H9 (cell line): ENCODE data around the gene SMS. TPM values are rescaled to one million over a fixed set of nuclear protein-coding genes. Genes with fewer than 3 reads are reported as not detected.

Experiments
- DNase-seq: peaks from one replicate; pipeline ENCODE4 v3.0.0-alpha.2; 2017
- H2AFZ ChIP-seq: one replicate; pipeline ENCODE4 v1.6.1; 2013; ENCODE audit warnings: mild to moderate bottlenecking, low read length, control low read depth, moderate library complexity
- H2AK5ac ChIP-seq: 2 replicates; pipeline ENCODE4 v1.6.1; 2013; ENCODE audit warnings: low read length, control low read depth, mixed read lengths; ENCODE audit not compliant: insufficient read length
- H2BK120ac ChIP-seq: one replicate; pipeline ENCODE4 v1.6.1; 2013; ENCODE audit warnings: low read depth, mild to moderate bottlenecking, low read length, control low read depth, inconsistent platforms; ENCODE audit not compliant: poor library complexity, severe bottlenecking
- H2BK12ac ChIP-seq: 2 replicates; pipeline ENCODE4 v1.6.1; 2013; ENCODE audit warnings: low read length, control low read depth, mixed read lengths, low read depth; ENCODE audit not compliant: insufficient read length
- H2BK15ac ChIP-seq: 2 replicates; pipeline ENCODE4 v1.6.1; 2013; ENCODE audit warnings: low read depth, low read length, control low read depth
- H2BK20ac ChIP-seq: one replicate; pipeline ENCODE4 v1.6.1; 2013; ENCODE audit warnings: low read depth, mild to moderate bottlenecking, low read length, control low read depth, inconsistent platforms; ENCODE audit not compliant: poor library complexity, severe bottlenecking
- H2BK5ac ChIP-seq: 2 replicates; pipeline ENCODE4 v1.6.1; 2013; ENCODE audit warnings: low read length, control low read depth, mixed read lengths; ENCODE audit not compliant: insufficient read length
- H3K14ac ChIP-seq: 2 replicates; pipeline ENCODE4 v1.6.1; 2013; ENCODE audit warnings: low read length, control low read depth; ENCODE audit not compliant: insufficient read depth
- H3K18ac ChIP-seq: 2 replicates; pipeline ENCODE4 v1.6.1; 2013; ENCODE audit warnings: low read depth, mild to moderate bottlenecking, mixed read lengths, low read length, control low read depth; ENCODE audit not compliant: insufficient read length
- H3K23ac ChIP-seq: 2 replicates; pipeline ENCODE4 v1.6.1; 2013; ENCODE audit warnings: low read length, control low read depth, mixed read lengths, low read depth; ENCODE audit not compliant: insufficient read length
- H3K23me2 ChIP-seq: 2 replicates; pipeline ENCODE4 v1.6.1; 2013; ENCODE audit warnings: low read depth, mild to moderate bottlenecking, mixed read lengths, low read length, control low read depth; ENCODE audit not compliant: insufficient read length, poor library complexity, severe bottlenecking
- H3K27ac ChIP-seq: 2 replicates; pipeline ENCODE4 v1.5.1; 2013; ENCODE audit warnings: low read length, control low read depth, mixed read lengths, low read depth; ENCODE audit not compliant: insufficient read length
- H3K27me3 ChIP-seq: 2 replicates; pipeline ENCODE4 v1.6.1; 2013; ENCODE audit warnings: low read length, control low read depth, inconsistent platforms; ENCODE audit not compliant: insufficient read depth
- H3K4ac ChIP-seq: 2 replicates; pipeline ENCODE4 v1.6.1; 2013; ENCODE audit warnings: low read depth, mild to moderate bottlenecking, control low read depth, inconsistent platforms, low read length, moderate library complexity
- H3K4me1 ChIP-seq: 2 replicates; pipeline ENCODE4 v1.6.1; 2013; ENCODE audit warnings: low read length, control low read depth, inconsistent platforms; ENCODE audit not compliant: insufficient read depth
- H3K4me2 ChIP-seq: 2 replicates; pipeline ENCODE4 v1.6.1; 2013; ENCODE audit warnings: low read length, control low read depth, mixed read lengths; ENCODE audit not compliant: insufficient read length, insufficient read depth
- H3K56ac ChIP-seq: 2 replicates; pipeline ENCODE4 v1.6.1; 2013; ENCODE audit warnings: low read depth, mild to moderate bottlenecking, mixed read lengths, low read length, control low read depth; ENCODE audit not compliant: insufficient read length
- H3K79me1 ChIP-seq: 2 replicates; pipeline ENCODE4 v1.6.1; 2013; ENCODE audit warnings: low read depth, mild to moderate bottlenecking, moderate library complexity, low read length, control low read depth, inconsistent platforms; ENCODE audit not compliant: insufficient read depth, poor library complexity, severe bottlenecking
- H3K79me2 ChIP-seq: 2 replicates; pipeline ENCODE4 v1.6.1; 2013; ENCODE audit warnings: low read length, control low read depth, inconsistent platforms; ENCODE audit not compliant: insufficient read depth
- H3K9ac ChIP-seq: 2 replicates; pipeline ENCODE4 v1.6.1; 2013; ENCODE audit warnings: low read length, control low read depth, mixed read lengths; ENCODE audit not compliant: insufficient read length; ENCODE audit errors: extremely low read depth
- H3K9me3 ChIP-seq: one replicate; pipeline ENCODE4 v1.6.1; 2013; ENCODE audit warnings: low read depth, low read length, inconsistent platforms; ENCODE audit not compliant: control insufficient read depth
- H3T11ph ChIP-seq: one replicate; pipeline ENCODE4 v1.6.1; 2013; ENCODE audit warnings: mild to moderate bottlenecking, low read length, control low read depth, inconsistent platforms
- H4K20me1 ChIP-seq: one replicate; pipeline ENCODE4 v1.6.1; 2013; ENCODE audit not compliant: control insufficient read depth, insufficient read length, insufficient read depth
- H4K5ac ChIP-seq: 2 replicates; pipeline ENCODE4 v1.6.1; 2013; ENCODE audit warnings: low read depth, mild to moderate bottlenecking, mixed read lengths, low read length, control low read depth; ENCODE audit not compliant: insufficient read length
- H4K8ac ChIP-seq: replicated peaks from 2 replicates; pipeline ENCODE4 v1.6.1; 2013; ENCODE audit warnings: low read length, control low read depth, mixed read lengths, low read depth; ENCODE audit not compliant: insufficient read length
- H4K91ac ChIP-seq: 2 replicates; pipeline ENCODE4 v1.6.1; 2013; ENCODE audit warnings: low read depth, mild to moderate bottlenecking, moderate library complexity, mixed read lengths, low read length, control low read depth; ENCODE audit not compliant: insufficient read length
- H3K27ac Mint-ChIP-seq, 3 experiments: 2 replicates in 2 of 3; 3 replicates in 1 of 3; pipeline ENCODE4 v1.8.0; 2020 to 2021; ENCODE audit warnings: mixed read lengths in 3 of 3, mild to moderate bottlenecking in 1 of 3, moderate library complexity in 1 of 3
- H3K27me3 Mint-ChIP-seq: 2 replicates; pipeline ENCODE4 v1.8.0; 2021; ENCODE audit warnings: low read depth, mild to moderate bottlenecking, moderate library complexity, mixed read lengths
- H3K36me3 Mint-ChIP-seq, 3 experiments: 2 replicates in 2 of 3; 3 replicates in 1 of 3; pipeline ENCODE4 v1.8.0; 2020 to 2021; ENCODE audit warnings: low read depth in 3 of 3, mixed read lengths in 3 of 3; ENCODE audit not compliant: insufficient read depth in 1 of 3
- H3K4me1 Mint-ChIP-seq, 2 experiments: 2 replicates each; pipeline ENCODE4 v1.8.0; 2020; ENCODE audit warnings: mixed read lengths in 2 of 2
- H3K4me3 Mint-ChIP-seq, 2 experiments: 2 replicates in 1 of 2; 3 replicates in 1 of 2; pipeline ENCODE4 v1.8.0; 2020 to 2021; ENCODE audit warnings: mild to moderate bottlenecking in 2 of 2, mixed read lengths in 2 of 2, moderate library complexity in 1 of 2
- H3K9me3 Mint-ChIP-seq, 2 experiments: 2 replicates in 1 of 2; 3 replicates in 1 of 2; pipeline ENCODE4 v1.8.0; 2020; ENCODE audit warnings: mild to moderate bottlenecking in 2 of 2, mixed read lengths in 2 of 2, moderate library complexity in 1 of 2
- WGBS: extraction: QIAGEN DNeasy Blood & Tissue Kit; methylation state at CpG from one replicate; pipeline ENCODE4 v1.1.7; 2013; ENCODE audit warnings: missing lambda C conversion rate, low lambda C conversion rate, mixed read lengths; ENCODE audit not compliant: insufficient read length; ENCODE audit errors: extremely low coverage; 5-methylcytosine and 5-hydroxymethylcytosine counted together
- total RNA-seq: library from RNA; stranded (reverse); gene quantifications from 2 replicates; pipeline ENCODE4 v1.2.1, GENCODE V29; 2021
- TF ChIP-seq, protein P1 (sequence below): fragments of 200-600 bp; sonication (generic); conservative IDR thresholded peaks from 3 replicates; pipeline ENCODE4 v1.8.0; 2021; ENCODE audit warnings: antibody characterized with exemption, mild to moderate bottlenecking

The SMS gene
- total RNA-seq, 1 experiment from 2014 or later: 415 TPM

GRCh38 chrX:21912989-21913388 lies 27.5 kb upstream of the SMS start:
- Histone ChIP-seq H2BK120ac (no peak overlapping the region), H3K9me3 (peaks cover 7% of the 10 kb centered on the region), H3K4me2 (no peak overlapping the region), H3K14ac (no peak overlapping the region), H3K23ac (no peak overlapping the region), H2BK15ac (no peak overlapping the region), H2BK20ac (no peak overlapping the region), H3K27ac (no peak overlapping the region), H2BK12ac (no peak overlapping the region), H4K91ac (no peak overlapping the region), H4K5ac (no peak overlapping the region), H2BK5ac (no peak overlapping the region), H3K4me1 (no peaks in the 10 kb centered on the region), H3K56ac (no peak overlapping the region), H2AFZ (no peak overlapping the region), H4K20me1 (no peaks in the 10 kb centered on the region), H3K18ac (no peak overlapping the region), H3K4ac (no peak overlapping the region), H4K8ac (no peak overlapping the region), H3K27me3 (no peaks in the 10 kb centered on the region), H3T11ph (no peak overlapping the region), H2AK5ac (no peak overlapping the region), H3K23me2 (no peaks in the 10 kb centered on the region), H3K79me2 (no peaks in the 10 kb centered on the region), H3K79me1 (no peaks in the 10 kb centered on the region), H3K9ac (no peak overlapping the region)
- peaks cover 0 to 29% of the 10 kb centered on the region in 2 experiments; a peak in 4 of 5 replicates for H3K9me3 Mint-ChIP-seq
- no peak overlapping the region for H3K4me3 Mint-ChIP-seq
- no peak for DNase-seq
- H3K4me1 Mint-ChIP-seq: no peaks in the 10 kb centered on the region
- no peaks in the 10 kb centered on the region for H3K27me3 Mint-ChIP-seq
- no CpG with 5 or more reads among the region's 4 CpGs for WGBS
- no peaks in the 10 kb centered on the region for H3K36me3 Mint-ChIP-seq
- TF ChIP-seq, protein P1, sequence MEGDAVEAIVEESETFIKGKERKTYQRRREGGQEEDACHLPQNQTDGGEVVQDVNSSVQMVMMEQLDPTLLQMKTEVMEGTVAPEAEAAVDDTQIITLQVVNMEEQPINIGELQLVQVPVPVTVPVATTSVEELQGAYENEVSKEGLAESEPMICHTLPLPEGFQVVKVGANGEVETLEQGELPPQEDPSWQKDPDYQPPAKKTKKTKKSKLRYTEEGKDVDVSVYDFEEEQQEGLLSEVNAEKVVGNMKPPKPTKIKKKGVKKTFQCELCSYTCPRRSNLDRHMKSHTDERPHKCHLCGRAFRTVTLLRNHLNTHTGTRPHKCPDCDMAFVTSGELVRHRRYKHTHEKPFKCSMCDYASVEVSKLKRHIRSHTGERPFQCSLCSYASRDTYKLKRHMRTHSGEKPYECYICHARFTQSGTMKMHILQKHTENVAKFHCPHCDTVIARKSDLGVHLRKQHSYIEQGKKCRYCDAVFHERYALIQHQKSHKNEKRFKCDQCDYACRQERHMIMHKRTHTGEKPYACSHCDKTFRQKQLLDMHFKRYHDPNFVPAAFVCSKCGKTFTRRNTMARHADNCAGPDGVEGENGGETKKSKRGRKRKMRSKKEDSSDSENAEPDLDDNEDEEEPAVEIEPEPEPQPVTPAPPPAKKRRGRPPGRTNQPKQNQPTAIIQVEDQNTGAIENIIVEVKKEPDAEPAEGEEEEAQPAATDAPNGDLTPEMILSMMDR: no peak
- H3K27ac Mint-ChIP-seq: peak overlapping the region in 1 of 3 experiments; percentile 83; a peak in 1 of 7 replicates
